Daoy (cell line): ENCODE results near the gene IL17RA. TPM values are rescaled to one million over a fixed set of nuclear protein-coding genes. Genes with fewer than 3 reads are reported as not detected.
A peak's percentile ranks its signal among the peaks of the same experiment; 100 is the strongest.

ENCODE experiments used
- DNase-seq: peaks from one replicate; pipeline ENCODE4 v3.0.0-alpha.2; 2015; ENCODE audit warnings: low read depth
- total RNA-seq: library from RNA; depleted of rRNA; stranded (reverse); fragments of >200 nt; shearing (Covaris generic); gene quantifications from 2 replicates; pipeline ENCODE4 v1.2.3, GENCODE V29; 2014

The IL17RA gene
- total RNA-seq, 1 experiment from 2014 or later: 1.8 TPM

DNA sequence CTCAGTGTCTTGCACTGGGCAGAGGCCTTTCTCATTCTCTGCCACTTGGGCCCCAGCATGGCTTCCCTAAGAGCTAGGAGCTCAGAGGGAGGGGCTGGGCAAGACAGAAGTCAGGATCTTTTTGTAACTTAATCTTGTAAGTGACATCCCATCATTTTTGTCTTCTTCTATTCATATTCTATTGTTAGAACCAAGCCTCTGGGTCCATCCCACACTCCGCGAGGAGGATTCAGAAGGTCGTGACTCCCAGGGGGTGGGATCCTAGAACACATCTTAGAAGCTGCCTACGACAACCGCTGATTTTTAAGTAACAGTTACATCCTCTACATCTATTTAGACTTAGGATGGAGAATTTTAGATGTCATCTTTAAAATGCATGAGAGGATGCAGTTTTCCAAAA lies 1.5 kb upstream of the IL17RA start:
- DNase-seq: no peak

DNA sequence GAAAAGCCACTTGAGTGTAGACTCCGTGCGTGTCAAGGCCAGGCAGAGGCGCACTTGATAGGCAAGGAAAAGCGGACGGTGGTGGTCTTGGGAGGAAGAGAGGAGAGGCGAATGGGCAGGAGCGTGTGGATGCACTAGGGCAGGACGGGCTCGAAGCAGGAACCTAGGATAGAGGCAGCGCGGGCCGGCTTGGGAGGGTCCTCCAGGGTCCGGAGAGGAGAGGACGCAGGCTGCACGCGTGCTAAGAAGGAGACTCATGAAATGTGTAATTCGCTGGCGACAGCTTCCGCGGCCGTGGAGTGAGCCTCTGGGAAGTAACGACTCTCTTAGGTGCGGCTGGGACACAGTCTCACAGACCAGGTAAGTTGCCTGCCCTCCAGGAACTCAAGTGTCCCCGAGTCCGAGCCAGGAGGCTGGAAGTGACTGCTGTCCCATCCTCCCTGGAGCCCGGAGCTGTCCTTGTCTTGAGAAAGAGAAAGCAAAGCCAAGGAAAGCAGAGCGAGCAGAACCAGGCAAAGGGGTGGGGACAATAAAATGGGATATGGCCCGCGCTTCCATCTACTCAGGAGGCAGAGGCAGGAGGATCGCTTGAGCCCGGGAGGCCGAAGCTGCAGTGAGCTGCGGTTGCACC lies 874 bp upstream of the IL17RA start:
- no peak for DNase-seq

DNA sequence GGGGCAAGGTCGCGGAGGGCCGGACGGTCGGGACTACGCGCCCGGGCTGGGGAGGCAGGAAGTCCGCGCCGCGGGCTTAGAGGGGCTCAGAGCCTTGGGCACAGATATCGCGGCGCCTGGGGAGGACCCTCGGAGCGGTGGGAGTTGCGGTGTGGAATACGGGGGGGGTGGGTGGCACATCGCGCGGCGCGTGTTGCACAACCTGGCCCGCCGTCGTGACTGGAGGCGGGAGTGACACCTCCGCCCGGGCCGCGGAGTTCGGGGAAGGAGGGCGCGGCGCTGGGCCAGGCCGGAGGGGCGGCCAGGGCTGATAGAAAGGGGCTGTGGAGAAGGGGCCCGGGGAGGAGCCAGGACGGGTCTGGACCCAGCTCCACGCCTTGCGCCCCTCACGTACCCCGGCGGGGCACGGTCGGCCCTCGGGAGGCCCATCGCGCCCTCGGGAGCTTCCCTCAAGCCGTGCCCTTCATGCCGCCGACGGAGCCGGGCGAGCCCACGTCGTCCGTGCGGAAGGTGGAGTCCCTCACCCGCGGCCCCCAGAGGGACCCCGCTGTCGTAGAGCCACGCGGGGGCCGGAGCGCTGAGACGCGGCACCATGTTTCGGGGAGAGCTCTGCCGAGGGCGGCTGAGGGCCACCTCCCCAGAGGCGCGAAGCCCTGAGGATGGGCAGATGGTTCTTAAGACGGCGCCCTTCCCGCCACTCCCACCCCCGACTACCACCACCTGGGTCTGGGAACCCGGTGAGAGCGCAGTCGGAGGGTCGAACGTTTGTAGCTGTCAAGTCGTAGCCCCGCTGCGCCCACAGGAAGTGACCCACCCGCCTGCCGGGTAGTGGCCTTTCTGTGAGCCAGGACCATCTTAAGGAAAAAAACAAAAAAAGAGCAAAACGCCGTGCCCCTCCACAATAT lies 729 bp downstream of the IL17RA start:
- no peak for DNase-seq

DNA sequence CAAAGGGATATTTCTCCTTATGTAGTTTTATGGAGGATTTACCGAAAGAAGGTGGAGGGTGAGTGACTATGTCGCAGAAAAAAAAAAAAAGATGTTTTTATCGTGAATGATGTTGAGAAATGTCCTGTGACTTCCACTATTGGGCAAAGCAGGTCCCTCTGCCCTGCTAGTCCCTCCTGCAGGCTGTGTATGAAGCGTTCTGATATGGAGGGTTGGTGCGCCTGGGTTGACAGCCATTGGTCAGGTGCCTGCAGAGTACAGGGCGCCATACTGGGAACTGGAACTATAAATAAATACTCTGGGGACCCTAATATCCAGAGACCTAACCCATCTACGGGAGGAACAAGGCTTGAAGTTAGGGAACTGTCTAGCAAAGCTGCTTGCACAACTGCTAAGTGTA lies 1.5 kb downstream of the IL17RA start:
- no peak for DNase-seq

DNA sequence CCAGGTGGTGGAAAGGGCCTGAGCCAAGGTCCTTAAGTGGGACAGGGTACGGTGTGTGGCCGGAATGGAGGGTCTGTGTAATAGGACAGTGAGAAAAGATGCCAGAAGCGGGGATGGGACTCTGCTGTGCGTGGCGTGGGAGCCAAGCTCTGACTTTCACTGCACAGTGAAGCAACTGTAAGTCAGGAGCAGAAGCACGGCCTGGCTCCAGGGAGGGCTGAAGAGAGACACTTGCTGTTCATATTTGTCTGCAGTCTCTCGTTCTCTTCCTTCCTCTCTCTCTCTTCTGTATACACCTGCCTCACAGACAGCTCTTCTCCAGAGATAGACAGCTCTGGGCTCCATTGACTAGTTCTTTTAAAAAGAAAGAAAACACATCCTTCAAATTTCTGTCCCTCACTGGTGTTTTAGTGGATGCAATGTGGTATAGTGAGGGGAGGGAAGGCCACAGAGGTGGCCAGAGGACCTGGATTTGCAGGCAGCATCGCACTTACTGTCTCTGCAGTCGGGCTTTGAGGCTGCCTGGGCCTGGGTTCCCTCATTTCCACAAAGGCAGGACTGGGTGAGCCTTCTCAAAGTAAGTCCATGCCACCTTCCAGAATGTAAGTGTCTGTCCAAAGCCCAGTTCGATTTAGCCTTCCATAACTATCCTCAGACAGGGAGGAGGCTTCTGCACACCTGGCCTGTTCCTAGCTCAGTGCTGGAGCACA lies 2.1 kb downstream of the IL17RA start:
- DNase-seq: no peak

DNA sequence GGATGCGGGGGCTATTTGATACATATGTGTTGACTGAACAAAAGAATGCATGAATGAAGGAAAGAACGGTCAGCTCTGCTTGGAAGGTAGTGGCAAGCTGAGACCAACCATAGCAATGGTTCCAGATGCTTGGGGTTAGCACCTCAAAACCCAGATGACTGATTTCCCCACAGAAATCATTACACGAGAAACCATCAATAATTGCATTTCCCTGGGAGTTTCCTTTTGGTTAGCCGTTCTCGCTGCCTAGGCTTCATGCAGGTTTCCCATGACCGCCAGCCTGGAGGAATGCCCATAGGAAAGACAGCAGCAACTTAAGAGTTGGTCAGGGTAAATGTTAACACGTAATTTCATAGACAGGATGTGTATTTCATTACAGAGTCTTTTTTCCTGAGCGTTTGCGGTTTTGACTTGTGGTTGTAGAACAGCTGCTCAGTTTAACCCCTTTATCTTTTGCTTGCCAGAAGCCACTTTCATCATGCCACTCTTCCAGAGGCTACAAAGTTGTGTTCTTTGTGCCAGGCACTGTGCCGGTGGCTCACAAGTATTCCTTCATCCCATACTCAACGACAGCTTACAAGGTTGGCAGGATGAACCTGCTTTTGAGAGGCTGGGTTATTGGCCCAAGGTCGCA lies 2.8 kb downstream of the IL17RA start:
- peak; percentile 81 for DNase-seq

DNA sequence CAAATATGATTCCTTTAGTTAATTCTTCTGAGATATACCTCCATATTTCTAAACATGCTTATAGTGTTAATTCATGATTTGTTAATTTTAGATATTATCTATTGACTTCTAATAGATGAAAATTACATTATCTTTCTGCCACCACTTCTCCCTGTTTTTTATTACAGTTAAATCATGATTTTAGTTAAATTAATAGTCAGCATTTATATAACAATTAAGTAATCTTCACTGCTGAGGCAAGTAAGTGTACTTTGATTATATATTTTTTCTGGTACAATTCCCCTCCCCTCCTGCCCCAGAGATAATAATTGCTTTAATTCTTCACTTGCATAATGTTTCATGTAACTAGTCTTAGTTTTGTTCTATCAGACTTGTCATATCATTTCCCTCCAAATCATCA lies 5.8 kb downstream of the IL17RA start:
- DNase-seq: no peak

DNA sequence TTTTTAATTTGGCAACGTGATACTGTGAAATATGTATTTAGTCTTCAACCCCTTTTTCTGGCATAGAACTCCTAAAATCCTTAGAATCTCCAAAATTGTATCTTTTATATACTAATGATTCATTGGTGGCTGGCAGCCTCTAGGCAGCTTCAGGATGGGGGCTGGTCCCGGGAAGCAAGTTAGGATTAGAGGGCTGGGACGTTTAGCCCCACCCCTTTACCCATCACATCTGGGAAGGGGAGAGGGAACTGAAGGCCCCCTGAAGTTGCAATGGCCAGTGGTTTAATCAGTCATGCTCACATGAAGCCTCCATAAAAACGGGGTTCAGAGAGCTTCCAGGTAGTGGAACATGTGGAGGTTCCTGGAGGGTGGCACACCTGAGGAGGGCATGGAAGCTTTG lies 7.1 kb downstream of the IL17RA start:
- DNase-seq: no peak

DNA sequence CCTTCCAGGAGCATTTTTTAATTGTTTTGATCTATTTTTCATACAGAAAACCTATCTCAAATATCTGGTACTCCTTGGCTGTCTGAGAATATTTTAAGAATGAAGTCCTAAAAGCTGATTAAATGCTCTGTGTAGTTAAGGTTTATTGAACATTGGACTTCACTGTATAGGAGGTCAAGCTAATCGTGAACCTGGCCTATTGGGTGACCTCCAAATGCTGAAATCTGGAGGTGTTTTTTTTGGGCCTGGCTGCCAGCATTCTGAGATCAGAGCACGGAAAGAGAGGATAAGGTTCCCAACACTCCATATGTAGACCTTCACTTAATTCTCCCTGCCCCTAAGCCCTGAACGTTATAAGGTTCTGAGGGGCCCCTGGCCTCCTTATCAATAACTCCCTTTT lies 8.3 kb downstream of the IL17RA start:
- no peak for DNase-seq

DNA sequence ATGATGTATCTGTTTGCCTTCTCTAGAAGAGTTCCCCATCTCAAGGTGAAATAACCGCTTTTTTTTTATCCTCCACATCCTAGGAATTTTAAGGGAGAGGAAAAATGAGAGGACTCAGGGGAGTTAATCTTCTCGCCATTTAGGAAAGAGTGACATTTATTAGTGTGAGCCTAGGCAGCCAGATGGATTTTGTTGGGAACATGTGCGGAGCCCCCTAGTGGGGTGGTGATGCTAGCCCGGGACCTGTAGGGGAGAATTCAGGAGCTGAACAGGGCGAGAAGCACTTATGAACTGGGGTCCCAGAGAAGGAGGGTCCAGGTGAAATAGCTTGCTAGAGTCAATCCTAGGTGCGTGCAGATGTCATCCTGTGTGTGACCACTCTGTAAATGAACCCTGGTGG lies 10.7 kb downstream of the IL17RA start:
- no peak for DNase-seq

DNA sequence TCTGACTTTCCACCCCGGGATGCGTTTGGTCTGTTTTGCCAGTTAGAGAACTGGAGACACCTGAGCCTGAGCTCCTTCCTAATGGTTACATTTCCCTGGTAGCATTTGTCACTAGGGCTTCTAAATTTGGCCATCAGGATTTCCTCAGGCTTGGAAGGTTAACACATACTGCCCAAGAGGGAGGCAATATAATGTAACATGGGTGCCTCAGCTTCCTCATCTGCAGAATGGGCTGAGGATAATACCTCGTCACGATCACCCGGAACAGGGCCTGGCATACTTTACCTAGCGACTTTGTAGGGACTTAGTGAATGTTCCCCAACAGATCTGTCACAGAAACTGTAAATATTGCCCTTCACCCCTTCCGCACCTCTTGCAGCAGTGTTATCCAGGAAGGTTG lies 11.3 kb downstream of the IL17RA start:
- DNase-seq: no peak

DNA sequence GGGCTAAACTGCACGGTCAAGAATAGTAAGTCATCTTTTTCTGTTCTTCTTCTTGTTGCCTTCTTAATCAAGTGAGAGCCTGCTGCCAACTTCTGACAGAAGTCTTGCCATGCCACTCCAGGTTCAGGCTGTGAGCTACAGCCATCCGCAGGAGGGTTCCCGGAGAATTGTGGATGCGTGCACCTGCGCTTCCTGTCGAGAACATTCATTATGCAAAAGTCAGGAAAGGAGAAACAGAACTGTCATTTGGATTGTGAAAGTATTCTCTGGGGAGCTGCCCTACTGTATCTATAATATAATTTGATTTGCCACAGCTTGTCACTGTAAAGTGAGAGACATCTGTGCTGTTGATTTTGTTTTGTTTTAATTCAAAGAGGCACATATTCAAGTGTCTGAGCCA lies 12.3 kb downstream of the IL17RA start:
- DNase-seq: no peak

DNA sequence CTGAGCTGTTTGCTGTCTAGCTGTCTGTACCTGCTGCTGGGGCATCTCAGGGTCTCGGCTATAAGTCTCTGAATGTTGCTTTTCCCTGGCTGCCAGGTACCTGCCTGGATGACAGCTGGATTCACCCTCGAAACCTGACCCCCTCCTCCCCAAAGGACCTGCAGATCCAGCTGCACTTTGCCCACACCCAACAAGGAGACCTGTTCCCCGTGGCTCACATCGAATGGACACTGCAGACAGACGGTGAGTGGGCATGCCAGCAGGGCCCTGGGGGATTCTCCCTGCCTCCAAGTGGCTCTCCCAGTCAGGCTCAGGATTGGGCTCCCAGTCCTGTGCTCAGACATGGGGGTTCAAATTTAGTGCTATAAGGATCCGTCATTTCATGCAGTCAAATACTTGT lies 12.9 kb downstream of the IL17RA start:
- DNase-seq: no peak

DNA sequence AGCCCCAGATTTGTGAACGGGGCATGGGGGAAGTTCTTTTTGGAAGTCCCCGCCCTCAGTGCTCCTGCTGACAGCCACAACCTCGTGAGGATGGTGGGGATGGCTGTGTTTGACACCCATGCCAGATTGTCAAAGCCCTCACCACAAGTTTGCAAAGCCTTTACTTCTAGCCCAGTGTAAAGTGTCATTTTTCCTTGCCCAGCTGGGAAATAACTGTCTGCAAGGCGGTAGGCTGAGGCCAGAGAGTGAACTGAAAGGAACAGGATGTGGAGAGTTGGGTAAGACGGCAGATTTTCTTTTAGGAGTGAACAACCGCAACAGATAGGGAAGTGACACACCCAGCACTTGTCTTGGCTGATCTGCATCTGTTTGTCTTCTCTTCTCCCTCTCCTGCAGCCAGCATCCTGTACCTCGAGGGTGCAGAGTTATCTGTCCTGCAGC lies 13.6 kb downstream of the IL17RA start:
- DNase-seq: no peak

DNA sequence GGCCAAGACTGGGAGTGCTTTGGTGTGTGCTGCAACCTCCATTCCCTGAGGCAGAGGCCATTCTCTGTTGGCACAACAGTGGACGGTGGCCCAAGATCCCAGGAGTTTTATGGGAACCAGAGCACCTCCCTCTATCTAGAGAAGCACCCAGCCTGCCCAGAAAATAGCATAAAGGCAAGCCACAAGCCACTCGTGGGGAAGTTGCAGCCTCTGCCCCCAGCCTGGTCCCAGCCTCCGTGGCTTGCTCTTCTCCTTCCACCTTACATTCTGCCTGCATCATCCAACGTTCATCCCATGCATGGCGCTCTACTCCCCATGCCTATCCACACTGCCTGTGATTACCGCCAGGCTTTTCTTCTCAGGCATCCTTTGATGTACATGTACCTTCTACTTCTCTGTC lies 15.8 kb downstream of the IL17RA start:
- no peak for DNase-seq

DNA sequence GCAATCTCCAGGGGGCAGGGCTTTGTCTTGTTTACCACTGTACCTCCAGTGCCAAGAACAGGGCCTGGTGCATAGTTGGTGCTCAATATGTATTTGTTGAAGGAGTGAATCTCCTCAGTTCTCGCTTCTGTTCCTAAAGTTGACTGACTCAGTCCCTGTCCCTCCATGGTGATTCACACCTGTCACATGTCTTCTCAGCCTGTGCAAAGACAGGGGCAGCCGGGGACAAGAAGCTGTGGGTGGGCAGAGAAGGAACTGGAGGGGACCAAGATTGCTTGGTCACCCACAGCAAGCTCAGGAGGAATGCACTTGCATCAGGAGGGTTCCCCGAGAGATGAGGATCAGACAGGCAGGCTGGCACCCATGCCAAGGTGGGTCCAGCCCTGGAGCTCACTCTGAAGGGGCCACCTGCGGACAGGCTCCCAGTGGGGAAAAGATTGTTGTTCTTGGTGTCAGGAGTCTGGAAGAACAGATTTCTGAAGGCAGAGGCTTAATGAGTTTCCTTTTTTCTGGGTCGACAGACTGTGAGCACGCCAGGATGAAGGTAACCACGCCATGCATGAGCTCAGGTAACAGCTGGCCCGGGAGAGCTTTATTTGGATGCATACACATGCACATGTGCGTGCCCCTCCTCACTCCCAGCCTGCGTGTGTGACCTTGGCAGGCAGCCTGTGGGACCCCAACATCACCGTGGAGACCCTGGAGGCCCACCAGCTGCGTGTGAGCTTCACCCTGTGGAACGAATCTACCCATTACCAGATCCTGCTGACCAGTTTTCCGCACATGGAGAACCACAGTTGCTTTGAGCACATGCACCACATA lies 16.9 kb downstream of the IL17RA start:
- DNase-seq: no peak

DNA sequence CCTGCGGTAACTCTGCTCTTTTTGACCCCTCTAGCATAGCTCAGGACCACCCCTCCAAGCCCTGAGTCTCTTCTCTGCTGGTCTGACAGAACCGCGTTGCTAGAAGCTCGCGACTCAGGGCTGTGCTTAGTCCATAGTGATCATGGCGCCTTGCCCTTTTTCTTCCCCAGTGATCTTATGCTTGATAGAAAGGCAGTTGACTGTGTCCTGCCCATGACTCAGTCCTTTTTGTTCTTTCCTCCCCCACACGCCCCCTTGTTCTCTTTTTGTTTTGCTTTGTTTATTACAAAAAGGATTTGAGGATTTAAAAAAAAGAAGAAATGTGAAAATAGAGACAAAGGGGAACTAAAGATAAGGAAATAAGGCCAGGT lies 17.5 kb downstream of the IL17RA start:
- no peak for DNase-seq

DNA sequence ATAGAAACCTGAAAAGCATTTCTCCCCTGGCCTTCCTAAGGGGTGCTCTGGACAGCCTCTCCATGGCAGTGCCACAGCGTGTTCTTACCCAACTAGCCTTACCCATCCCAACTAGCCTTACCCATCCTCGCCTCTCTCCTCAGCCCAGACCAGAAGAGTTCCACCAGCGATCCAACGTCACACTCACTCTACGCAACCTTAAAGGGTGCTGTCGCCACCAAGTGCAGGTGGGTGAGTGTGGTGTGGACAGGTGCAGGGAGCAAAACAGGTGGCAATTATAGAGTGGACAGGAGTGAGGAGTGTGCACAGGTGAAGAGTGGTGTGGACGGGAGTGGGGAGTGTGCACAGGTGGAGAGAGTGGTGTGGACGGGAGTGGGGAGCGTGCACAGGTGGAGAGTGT lies 18.6 kb downstream of the IL17RA start:
- DNase-seq: no peak

DNA sequence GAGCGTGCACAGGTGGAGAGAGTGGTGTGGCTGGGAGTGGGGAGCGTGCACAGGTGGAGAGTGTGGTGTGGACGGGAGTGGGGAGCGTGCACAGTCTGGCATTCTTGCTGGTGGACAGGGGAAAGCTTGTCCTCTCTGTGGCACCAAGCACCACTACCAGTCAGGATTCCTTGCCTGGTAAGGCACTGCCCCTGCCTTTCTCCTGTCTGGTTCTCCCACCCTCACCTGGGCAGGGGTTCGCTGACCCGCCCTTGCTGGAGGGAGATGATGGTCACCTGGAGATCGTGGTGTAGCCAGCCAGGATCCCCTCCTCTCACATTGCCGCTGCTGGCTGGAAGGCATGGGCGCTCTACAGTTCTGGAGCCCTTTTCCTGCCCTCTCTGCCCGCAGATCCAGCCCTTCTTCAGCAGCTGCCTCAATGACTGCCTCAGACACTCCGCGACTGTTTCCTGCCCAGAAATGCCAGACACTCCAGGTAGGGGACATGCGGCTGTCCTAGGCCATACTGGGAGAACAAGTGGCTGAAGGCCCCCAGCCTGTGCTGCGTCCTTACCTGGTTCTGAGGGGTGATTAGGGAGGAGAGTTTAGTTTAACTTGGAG lies 19.6 kb downstream of the IL17RA start:
- no peak for DNase-seq

DNA sequence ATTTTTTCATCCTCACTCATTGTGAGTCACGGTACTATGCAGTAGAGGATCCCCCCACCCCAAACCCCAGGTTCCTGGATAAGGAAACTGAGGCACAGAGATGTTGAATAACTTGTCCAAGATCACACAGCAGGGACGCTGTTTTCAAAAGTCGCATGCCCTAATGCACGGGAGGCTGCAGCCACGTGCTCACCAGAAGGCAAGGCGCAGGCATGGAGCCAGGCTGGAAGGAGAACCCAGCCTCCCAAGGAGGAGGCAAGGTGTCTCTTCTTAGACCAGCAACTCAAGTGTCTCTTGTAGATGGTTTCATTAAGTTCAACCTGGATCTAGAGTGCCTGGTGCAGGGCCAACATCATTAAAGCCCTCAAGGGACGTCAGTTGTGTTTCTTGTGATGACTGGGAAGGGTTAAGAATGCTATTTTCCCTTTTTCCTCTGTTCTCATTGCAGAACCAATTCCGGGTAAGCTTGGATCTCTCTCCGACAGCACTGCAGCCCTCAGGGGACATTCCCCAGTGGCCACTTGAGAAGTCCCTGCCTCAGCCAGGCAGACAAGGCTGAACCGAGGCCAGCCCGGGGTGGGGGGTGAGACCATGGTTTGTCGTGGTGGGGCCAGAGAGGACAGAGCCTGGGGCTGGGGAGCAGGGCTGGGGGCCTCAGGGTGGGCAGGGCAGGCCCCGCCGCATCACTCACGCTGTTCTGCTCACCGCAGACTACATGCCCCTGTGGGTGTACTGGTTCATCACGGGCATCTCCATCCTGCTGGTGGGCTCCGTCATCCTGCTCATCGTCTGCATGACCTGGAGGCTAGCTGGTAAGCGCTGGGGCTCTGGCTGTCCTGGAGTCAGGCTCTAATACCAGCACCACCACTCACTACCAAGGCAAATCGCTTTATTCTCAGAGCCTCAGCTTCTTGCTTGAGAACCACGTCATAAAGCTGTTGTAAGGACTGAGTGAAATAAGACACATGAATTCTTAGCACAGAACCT lies 20.6 kb downstream of the IL17RA start:
- DNase-seq: no peak
